Right lobe of liver (tissue), 6 donors: ENCODE measurements around the gene TMPRSS7. TPM values are rescaled to one million over a fixed set of nuclear protein-coding genes. Genes with fewer than 3 reads are reported as not detected.

Source experiments
- ATAC-seq, 4 donors: fragments of 200-7000 bp; cut with Tn5 transposase; one replicate each; pipeline ENCODE4 v1.9.1; 2020; ENCODE audit warnings: mild to moderate bottlenecking in 4 of 4, moderate library complexity in 4 of 4
- DNase-seq, 3 donors: peaks; one replicate each; pipeline ENCODE4 v3.0.0-alpha.2; 2020
- H3K27ac ChIP-seq, 3 donors: fragments of 200-600 bp; one replicate each; pipeline ENCODE4 v1.8.0; 2022
- H3K27me3 ChIP-seq, 2 donors: fragments of 200-600 bp; one replicate each; pipeline ENCODE4 v1.8.0; 2022
- H3K36me3 ChIP-seq, 4 donors: fragments of 200-600 bp; sonication (generic) in 1 of 4; one replicate each; pipeline versions ENCODE4 v1.5.1 to v1.8.0; 2017 to 2022; ENCODE audit warnings: control low read depth in 1 of 4
- H3K4me1 ChIP-seq, 4 donors: fragments of 200-600 bp; sonication (generic) in 1 of 4; one replicate each; pipeline versions ENCODE4 v1.5.1 to v1.8.0; 2017 to 2022; ENCODE audit warnings: control low read depth in 1 of 4
- H3K4me3 ChIP-seq, 3 donors: fragments of 200-600 bp; one replicate each; pipeline ENCODE4 v1.8.0; 2022
- H3K9me3 ChIP-seq, 4 donors: fragments of 200-600 bp; sonication (generic) in 1 of 4; one replicate each; pipeline versions ENCODE4 v1.5.1 to v1.8.0; 2017 to 2022; ENCODE audit warnings: control low read depth in 1 of 4
- CTCF ChIP-seq, 4 donors: fragments of 200-600 bp in 3 of 4; fragments of 450-650 bp in 1 of 4; IDR thresholded peaks; one replicate each; pipeline versions ENCODE4 v1.5.1 to v1.8.0; 2016 to 2022; ENCODE audit warnings: antibody characterized with exemption in 4 of 4, mild to moderate bottlenecking in 2 of 4
- POLR2A ChIP-seq: fragments of 450-650 bp; IDR thresholded peaks from one replicate; pipeline ENCODE4 v1.6.1; 2017; ENCODE audit warnings: antibody characterized with exemption, mild to moderate bottlenecking
- WGBS: methylation state at CpG from one replicate; pipeline ENCODE4 v1.1.6; 2018; ENCODE audit warnings: low coverage, low lambda C conversion rate; ENCODE audit not compliant: insufficient coverage; ENCODE audit errors: missing lambda C conversion rate; 5-methylcytosine and 5-hydroxymethylcytosine counted together
- intact Hi-C, 2 donors: fragments of 100-400 bp; cut with DNase I; formaldehyde crosslinking; loops; one replicate each; pipeline versions ENCODE4 v1.11.2 to v1.14.1; 2022
- total RNA-seq, 6 experiments: library from RNA; depleted of rRNA in 2 of 6; stranded (reverse); fragments of >200 nt in 2 of 6; fragmentation: NEBNext Ultra II Directional in 3 of 6; extraction: Animal tissue kit (Norgen Biotek cat#: 25700) in 3 of 6; gene quantifications; one replicate each; pipeline versions ENCODE4 v1.1.0 to v1.2.4, GENCODE V29; 2016 to 2023
- donor health status: DM: no; HTN: yes; CAD: no.
- donor health status: DM: no; HTN: no; CAD: no.
- donor health status: DM: no; HTN: no; CAD: no.
- donor health status: DM: no; HTN: yes; CAD: no.
- donor health status: DM: no; HTN: yes; CAD: no.

TMPRSS7 gene
- total RNA-seq, 6 experiments from 2014 or later: not detected

GRCh38 chr3:112046599-112046998, 12.1 kb downstream of the TMPRSS7 start:
- Histone ChIP-seq H3K36me3 (no peaks in the 10 kb centered on the region), H3K4me3 (no peak overlapping the region), H3K27me3 (no peaks in the 10 kb centered on the region), H3K9me3 (no peaks in the 10 kb centered on the region), H3K4me1 (peaks cover 0 to 7% (median 0%) of the 10 kb centered on the region in 4 donors), H3K27ac (no peak overlapping the region)
- ATAC-seq (no peak), DNase-seq (no peak)
- intact Hi-C loops: no loop called here
- TF ChIP-seq POLR2A (no peak), CTCF (IDR thresholded peaks at IDR 0.05) (no peak)
- WGBS: 59% methylated on average over 4 of the region's 4 CpGs

- Histone ChIP-seq H3K36me3 (no peaks in the 10 kb centered on the region), H3K4me1 (peaks cover 0 to 7% (median 0%) of the 10 kb centered on the region in 4 donors), H3K9me3 (no peaks in the 10 kb centered on the region), H3K27ac (no peak overlapping the region), H3K4me3 (no peak overlapping the region), H3K27me3 (no peaks in the 10 kb centered on the region)
- TF ChIP-seq CTCF (IDR thresholded peaks at IDR 0.05): no peak
- TF ChIP-seq POLR2A: no peak
- ATAC-seq (no peak), DNase-seq (no peak)
- WGBS: 88% methylated on average over 1 of the region's 1 CpG
- intact Hi-C loops: no loop called here
Observed at GRCh38 chr3:112047264-112047663, 12.7 kb downstream of the TMPRSS7 start.

GRCh38 chr3:112048911-112049310, 14.4 kb downstream of the TMPRSS7 start:
- H3K27ac ChIP-seq: no peak overlapping the region
- H3K4me3 ChIP-seq: no peak overlapping the region
- WGBS: 59% methylated on average over 8 of the region's 8 CpGs
- peaks cover 0 to 2% (median 0%) of the 10 kb centered on the region in 4 donors for H3K4me1 ChIP-seq
- H3K27me3 ChIP-seq: no peaks in the 10 kb centered on the region
- H3K9me3 ChIP-seq: no peaks in the 10 kb centered on the region
- no peaks in the 10 kb centered on the region for H3K36me3 ChIP-seq
- no peak for TF ChIP-seq CTCF (IDR thresholded peaks at IDR 0.05)
- no peak for TF ChIP-seq POLR2A
- intact Hi-C loops: no loop called here
- ATAC-seq (no peak), DNase-seq (no peak)

- WGBS: 44% methylated on average over 1 of the region's 1 CpG
- TF ChIP-seq CTCF (IDR thresholded peaks at IDR 0.05): no peak
- no peak for TF ChIP-seq POLR2A
- Histone ChIP-seq H3K4me3 (no peak overlapping the region), H3K9me3 (no peaks in the 10 kb centered on the region), H3K4me1 (no peaks in the 10 kb centered on the region), H3K27ac (no peak overlapping the region), H3K27me3 (no peaks in the 10 kb centered on the region), H3K36me3 (no peaks in the 10 kb centered on the region)
- DNase-seq (no peak), ATAC-seq (no peak)
- intact Hi-C loops: no loop called here
Observed at GRCh38 chr3:112053229-112053628, 18.7 kb downstream of the TMPRSS7 start.

- H3K4me3 ChIP-seq: no peak overlapping the region
- TF ChIP-seq CTCF (IDR thresholded peaks at IDR 0.05) (no peak), POLR2A (no peak)
- no peak for DNase-seq
- H3K27ac ChIP-seq: no peak overlapping the region
- no peaks in the 10 kb centered on the region for H3K9me3 ChIP-seq
- H3K36me3 ChIP-seq: no peaks in the 10 kb centered on the region
- no peak for ATAC-seq
- no peaks in the 10 kb centered on the region for H3K27me3 ChIP-seq
- intact Hi-C loops: no loop called here
- H3K4me1 ChIP-seq: no peaks in the 10 kb centered on the region
- WGBS: 70% methylated on average over 6 of the region's 6 CpGs
Observed at GRCh38 chr3:112056451-112056929, 22.0 kb downstream of the TMPRSS7 start.
